ENCODE measurements around the gene RALGPS1. TPM values are rescaled to one million over a fixed set of nuclear protein-coding genes. Genes with fewer than 3 reads are reported as not detected.

RALGPS1 gene
- total RNA-seq, 1 donor from 2014 or later = 30.7 TPM

DNA sequence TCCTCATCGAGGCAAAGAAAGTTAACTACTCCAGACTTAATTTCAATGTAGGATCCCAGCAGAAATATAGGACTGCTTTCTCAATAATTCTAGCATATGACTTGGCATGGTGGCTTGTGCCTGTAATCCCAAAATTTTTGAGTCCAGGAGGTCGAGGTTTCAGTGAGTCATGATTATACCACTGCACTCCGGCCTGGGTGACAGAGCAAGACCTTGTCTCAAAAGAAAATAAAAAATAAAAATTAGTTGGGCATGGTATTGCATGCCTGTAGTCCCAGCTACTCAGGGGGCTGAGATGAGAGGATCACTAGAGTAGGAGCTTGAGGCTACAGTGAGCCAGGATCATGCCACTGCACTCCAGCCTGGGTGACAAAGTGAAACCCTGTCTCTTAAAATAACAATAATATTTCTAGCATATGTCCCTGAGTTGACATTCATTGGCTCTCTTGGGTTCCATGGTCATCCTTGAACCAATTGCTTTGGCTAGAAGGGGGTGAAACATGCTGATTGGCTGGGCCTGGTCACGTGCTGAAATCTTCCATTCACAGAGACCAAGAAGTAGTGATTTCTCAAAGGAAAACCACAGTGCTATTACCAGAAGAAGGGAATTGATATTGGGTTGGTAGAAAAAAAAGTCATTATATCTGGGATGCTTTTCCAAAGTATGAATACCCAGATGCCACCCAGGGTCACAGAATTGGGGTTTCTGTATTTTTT, 318.4 kb downstream of the RALGPS1 start:
- DNase-seq (ENCODE audit: low spot score) = no peak
- Histone ChIP-seq H3K4me2 (no peak overlapping the region), H3K9me3 (ENCODE audit: low read depth) (no peaks in the 10 kb centered on the region), H3K79me2 (ENCODE audit: low read depth) (no peaks in the 10 kb centered on the region), H4K20me1 (ENCODE audit: low read depth) (no peaks in the 10 kb centered on the region), H3K27me3 (peaks cover under 1% of the 10 kb centered on the region), H2AFZ (replicated peaks) (no peak overlapping the region), H3F3A (ENCODE audit: low read depth) (no peaks in the 10 kb centered on the region), H3K9ac (no peak overlapping the region), H3K4me1 (no peaks in the 10 kb centered on the region), H3K27ac (no peak overlapping the region), H3K4me3 (no peak overlapping the region), H3K36me3 (no peaks in the 10 kb centered on the region)
- no peak for TF ChIP-seq EZH2phosphoT487 (IDR thresholded peaks at IDR 0.05)
- TF ChIP-seq EZH2 (IDR thresholded peaks at IDR 0.05) = no peak
- TF ChIP-seq, protein P1, sequence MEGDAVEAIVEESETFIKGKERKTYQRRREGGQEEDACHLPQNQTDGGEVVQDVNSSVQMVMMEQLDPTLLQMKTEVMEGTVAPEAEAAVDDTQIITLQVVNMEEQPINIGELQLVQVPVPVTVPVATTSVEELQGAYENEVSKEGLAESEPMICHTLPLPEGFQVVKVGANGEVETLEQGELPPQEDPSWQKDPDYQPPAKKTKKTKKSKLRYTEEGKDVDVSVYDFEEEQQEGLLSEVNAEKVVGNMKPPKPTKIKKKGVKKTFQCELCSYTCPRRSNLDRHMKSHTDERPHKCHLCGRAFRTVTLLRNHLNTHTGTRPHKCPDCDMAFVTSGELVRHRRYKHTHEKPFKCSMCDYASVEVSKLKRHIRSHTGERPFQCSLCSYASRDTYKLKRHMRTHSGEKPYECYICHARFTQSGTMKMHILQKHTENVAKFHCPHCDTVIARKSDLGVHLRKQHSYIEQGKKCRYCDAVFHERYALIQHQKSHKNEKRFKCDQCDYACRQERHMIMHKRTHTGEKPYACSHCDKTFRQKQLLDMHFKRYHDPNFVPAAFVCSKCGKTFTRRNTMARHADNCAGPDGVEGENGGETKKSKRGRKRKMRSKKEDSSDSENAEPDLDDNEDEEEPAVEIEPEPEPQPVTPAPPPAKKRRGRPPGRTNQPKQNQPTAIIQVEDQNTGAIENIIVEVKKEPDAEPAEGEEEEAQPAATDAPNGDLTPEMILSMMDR (IDR thresholded peaks at IDR 0.05) = no peak
- peaks cover 2% of the 10 kb centered on the region for H3K36me3 Mint-ChIP-seq
- H3K27ac Mint-ChIP-seq = no peak overlapping the region
- no peak overlapping the region for H3K4me3 Mint-ChIP-seq
- no peaks in the 10 kb centered on the region for H3K4me1 Mint-ChIP-seq
- no peaks in the 10 kb centered on the region for H3K9me3 Mint-ChIP-seq
- H3K27me3 Mint-ChIP-seq (ENCODE audit: insufficient read depth, low read depth) = peaks cover 2% of the 10 kb centered on the region

DNA sequence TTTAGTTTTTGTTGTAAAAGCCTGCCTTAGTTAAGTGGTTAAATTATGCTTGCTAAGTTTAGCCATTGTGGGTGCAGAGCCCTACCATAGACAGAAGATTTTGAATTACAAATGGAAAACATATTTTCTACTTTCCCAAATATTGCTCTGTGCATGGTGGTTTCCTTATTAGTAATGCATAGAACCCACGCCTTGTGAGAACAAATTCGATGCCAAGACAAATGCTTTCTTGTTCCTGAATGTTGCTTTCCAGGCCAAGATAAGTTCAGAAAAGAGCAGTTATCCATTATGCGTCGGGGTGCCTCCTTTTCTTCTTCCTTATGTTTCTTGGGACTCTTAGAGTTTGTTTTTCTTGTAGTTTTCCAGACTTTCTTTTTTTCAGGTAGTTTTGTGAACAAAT, 319.0 kb downstream of the RALGPS1 start:
- Mint-ChIP-seq H3K36me3 (peaks cover 2% of the 10 kb centered on the region), H3K27ac (no peak overlapping the region), H3K9me3 (no peaks in the 10 kb centered on the region), H3K4me1 (no peaks in the 10 kb centered on the region), H3K4me3 (no peak overlapping the region), H3K27me3 (ENCODE audit: insufficient read depth, low read depth) (peaks cover 2% of the 10 kb centered on the region)
- no peaks in the 10 kb centered on the region for H3F3A ChIP-seq (ENCODE audit: low read depth)
- no peaks in the 10 kb centered on the region for H3K36me3 ChIP-seq
- no peak for DNase-seq (ENCODE audit: low spot score)
- no peak overlapping the region for H3K27ac ChIP-seq
- no peaks in the 10 kb centered on the region for H4K20me1 ChIP-seq (ENCODE audit: low read depth)
- H3K9ac ChIP-seq = no peak overlapping the region
- TF ChIP-seq, protein P1 (IDR thresholded peaks at IDR 0.05) = no peak
- TF ChIP-seq EZH2 (IDR thresholded peaks at IDR 0.05) (no peak), EZH2phosphoT487 (IDR thresholded peaks at IDR 0.05) (no peak)
- no peak overlapping the region for H3K4me3 ChIP-seq
- H3K27me3 ChIP-seq = no peaks in the 10 kb centered on the region
- H3K4me2 ChIP-seq = no peak overlapping the region
- no peaks in the 10 kb centered on the region for H3K9me3 ChIP-seq (ENCODE audit: low read depth)
- H3K79me2 ChIP-seq (ENCODE audit: low read depth) = no peaks in the 10 kb centered on the region
- H2AFZ ChIP-seq (replicated peaks) = no peak overlapping the region
- H3K4me1 ChIP-seq = no peaks in the 10 kb centered on the region

DNA sequence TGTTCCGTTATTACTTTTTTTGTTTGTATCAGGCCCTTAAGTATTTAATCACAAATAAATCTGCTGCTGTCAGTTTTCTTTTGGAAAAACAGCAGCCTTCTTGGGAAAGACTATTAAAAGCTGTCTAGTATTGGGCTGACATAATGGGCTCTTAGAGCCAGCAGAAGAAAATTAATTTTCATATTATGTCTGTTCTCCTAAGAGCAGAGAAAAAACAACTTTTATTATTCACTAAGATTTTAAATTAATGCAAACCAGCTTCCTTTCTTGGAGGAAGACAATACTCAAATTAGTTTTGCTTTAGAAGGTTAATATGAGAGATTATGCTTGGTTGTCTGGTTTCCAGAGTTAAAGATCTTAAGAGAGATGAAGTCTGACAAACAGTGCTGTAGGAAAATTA, 319.4 kb downstream of the RALGPS1 start:
- no peaks in the 10 kb centered on the region for H3K4me1 Mint-ChIP-seq
- no peak for DNase-seq (ENCODE audit: low spot score)
- Histone ChIP-seq H3K36me3 (no peaks in the 10 kb centered on the region), H3K27me3 (no peaks in the 10 kb centered on the region), H3K4me2 (no peak overlapping the region), H3K9me3 (ENCODE audit: low read depth) (no peaks in the 10 kb centered on the region), H2AFZ (replicated peaks) (no peak overlapping the region), H4K20me1 (ENCODE audit: low read depth) (no peaks in the 10 kb centered on the region), H3F3A (ENCODE audit: low read depth) (no peaks in the 10 kb centered on the region), H3K4me3 (no peak overlapping the region), H3K79me2 (ENCODE audit: low read depth) (no peaks in the 10 kb centered on the region), H3K27ac (no peak overlapping the region), H3K4me1 (no peaks in the 10 kb centered on the region), H3K9ac (no peak overlapping the region)
- TF ChIP-seq EZH2 (IDR thresholded peaks at IDR 0.05) (no peak), EZH2phosphoT487 (IDR thresholded peaks at IDR 0.05) (no peak)
- TF ChIP-seq, protein P1 (IDR thresholded peaks at IDR 0.05) = no peak
- peaks cover 2% of the 10 kb centered on the region for H3K36me3 Mint-ChIP-seq
- peaks cover 2% of the 10 kb centered on the region for H3K27me3 Mint-ChIP-seq (ENCODE audit: insufficient read depth, low read depth)
- H3K4me3 Mint-ChIP-seq = no peak overlapping the region
- no peaks in the 10 kb centered on the region for H3K9me3 Mint-ChIP-seq
- no peak overlapping the region for H3K27ac Mint-ChIP-seq
